H9 (cell line): ENCODE measurements around the gene WFIKKN1. TPM values are rescaled to one million over a fixed set of nuclear protein-coding genes. Genes with fewer than 3 reads are reported as not detected.

Experiments
- DNase-seq: peaks from one replicate; pipeline ENCODE4 v3.0.0-alpha.2; 2017
- H2AFZ ChIP-seq: one replicate; pipeline ENCODE4 v1.6.1; 2013; ENCODE audit warnings: mild to moderate bottlenecking, low read length, control low read depth, moderate library complexity
- H2AK5ac ChIP-seq: 2 replicates; pipeline ENCODE4 v1.6.1; 2013; ENCODE audit warnings: low read length, control low read depth, mixed read lengths; ENCODE audit not compliant: insufficient read length
- H2BK120ac ChIP-seq: one replicate; pipeline ENCODE4 v1.6.1; 2013; ENCODE audit warnings: low read depth, mild to moderate bottlenecking, low read length, control low read depth, inconsistent platforms; ENCODE audit not compliant: poor library complexity, severe bottlenecking
- H2BK12ac ChIP-seq: 2 replicates; pipeline ENCODE4 v1.6.1; 2013; ENCODE audit warnings: low read length, control low read depth, mixed read lengths, low read depth; ENCODE audit not compliant: insufficient read length
- H2BK15ac ChIP-seq: 2 replicates; pipeline ENCODE4 v1.6.1; 2013; ENCODE audit warnings: low read depth, low read length, control low read depth
- H2BK20ac ChIP-seq: one replicate; pipeline ENCODE4 v1.6.1; 2013; ENCODE audit warnings: low read depth, mild to moderate bottlenecking, low read length, control low read depth, inconsistent platforms; ENCODE audit not compliant: poor library complexity, severe bottlenecking
- H2BK5ac ChIP-seq: 2 replicates; pipeline ENCODE4 v1.6.1; 2013; ENCODE audit warnings: low read length, control low read depth, mixed read lengths; ENCODE audit not compliant: insufficient read length
- H3K14ac ChIP-seq: 2 replicates; pipeline ENCODE4 v1.6.1; 2013; ENCODE audit warnings: low read length, control low read depth; ENCODE audit not compliant: insufficient read depth
- H3K18ac ChIP-seq: 2 replicates; pipeline ENCODE4 v1.6.1; 2013; ENCODE audit warnings: low read depth, mild to moderate bottlenecking, mixed read lengths, low read length, control low read depth; ENCODE audit not compliant: insufficient read length
- H3K23ac ChIP-seq: 2 replicates; pipeline ENCODE4 v1.6.1; 2013; ENCODE audit warnings: low read length, control low read depth, mixed read lengths, low read depth; ENCODE audit not compliant: insufficient read length
- H3K23me2 ChIP-seq: 2 replicates; pipeline ENCODE4 v1.6.1; 2013; ENCODE audit warnings: low read depth, mild to moderate bottlenecking, mixed read lengths, low read length, control low read depth; ENCODE audit not compliant: insufficient read length, poor library complexity, severe bottlenecking
- H3K27ac ChIP-seq: 2 replicates; pipeline ENCODE4 v1.5.1; 2013; ENCODE audit warnings: low read length, control low read depth, mixed read lengths, low read depth; ENCODE audit not compliant: insufficient read length
- H3K27me3 ChIP-seq: 2 replicates; pipeline ENCODE4 v1.6.1; 2013; ENCODE audit warnings: low read length, control low read depth, inconsistent platforms; ENCODE audit not compliant: insufficient read depth
- H3K4ac ChIP-seq: 2 replicates; pipeline ENCODE4 v1.6.1; 2013; ENCODE audit warnings: low read depth, mild to moderate bottlenecking, control low read depth, inconsistent platforms, low read length, moderate library complexity
- H3K4me1 ChIP-seq: 2 replicates; pipeline ENCODE4 v1.6.1; 2013; ENCODE audit warnings: low read length, control low read depth, inconsistent platforms; ENCODE audit not compliant: insufficient read depth
- H3K4me2 ChIP-seq: 2 replicates; pipeline ENCODE4 v1.6.1; 2013; ENCODE audit warnings: low read length, control low read depth, mixed read lengths; ENCODE audit not compliant: insufficient read length, insufficient read depth
- H3K56ac ChIP-seq: 2 replicates; pipeline ENCODE4 v1.6.1; 2013; ENCODE audit warnings: low read depth, mild to moderate bottlenecking, mixed read lengths, low read length, control low read depth; ENCODE audit not compliant: insufficient read length
- H3K79me1 ChIP-seq: 2 replicates; pipeline ENCODE4 v1.6.1; 2013; ENCODE audit warnings: low read depth, mild to moderate bottlenecking, moderate library complexity, low read length, control low read depth, inconsistent platforms; ENCODE audit not compliant: insufficient read depth, poor library complexity, severe bottlenecking
- H3K79me2 ChIP-seq: 2 replicates; pipeline ENCODE4 v1.6.1; 2013; ENCODE audit warnings: low read length, control low read depth, inconsistent platforms; ENCODE audit not compliant: insufficient read depth
- H3K9ac ChIP-seq: 2 replicates; pipeline ENCODE4 v1.6.1; 2013; ENCODE audit warnings: low read length, control low read depth, mixed read lengths; ENCODE audit not compliant: insufficient read length; ENCODE audit errors: extremely low read depth
- H3K9me3 ChIP-seq: one replicate; pipeline ENCODE4 v1.6.1; 2013; ENCODE audit warnings: low read depth, low read length, inconsistent platforms; ENCODE audit not compliant: control insufficient read depth
- H3T11ph ChIP-seq: one replicate; pipeline ENCODE4 v1.6.1; 2013; ENCODE audit warnings: mild to moderate bottlenecking, low read length, control low read depth, inconsistent platforms
- H4K20me1 ChIP-seq: one replicate; pipeline ENCODE4 v1.6.1; 2013; ENCODE audit not compliant: control insufficient read depth, insufficient read length, insufficient read depth
- H4K5ac ChIP-seq: 2 replicates; pipeline ENCODE4 v1.6.1; 2013; ENCODE audit warnings: low read depth, mild to moderate bottlenecking, mixed read lengths, low read length, control low read depth; ENCODE audit not compliant: insufficient read length
- H4K8ac ChIP-seq: replicated peaks from 2 replicates; pipeline ENCODE4 v1.6.1; 2013; ENCODE audit warnings: low read length, control low read depth, mixed read lengths, low read depth; ENCODE audit not compliant: insufficient read length
- H4K91ac ChIP-seq: 2 replicates; pipeline ENCODE4 v1.6.1; 2013; ENCODE audit warnings: low read depth, mild to moderate bottlenecking, moderate library complexity, mixed read lengths, low read length, control low read depth; ENCODE audit not compliant: insufficient read length
- H3K27ac Mint-ChIP-seq, 3 experiments: 2 replicates in 2 of 3; 3 replicates in 1 of 3; pipeline ENCODE4 v1.8.0; 2020 to 2021; ENCODE audit warnings: mixed read lengths in 3 of 3, mild to moderate bottlenecking in 1 of 3, moderate library complexity in 1 of 3
- H3K27me3 Mint-ChIP-seq: 2 replicates; pipeline ENCODE4 v1.8.0; 2021; ENCODE audit warnings: low read depth, mild to moderate bottlenecking, moderate library complexity, mixed read lengths
- H3K36me3 Mint-ChIP-seq, 3 experiments: 2 replicates in 2 of 3; 3 replicates in 1 of 3; pipeline ENCODE4 v1.8.0; 2020 to 2021; ENCODE audit warnings: low read depth in 3 of 3, mixed read lengths in 3 of 3; ENCODE audit not compliant: insufficient read depth in 1 of 3
- H3K4me1 Mint-ChIP-seq, 2 experiments: 2 replicates each; pipeline ENCODE4 v1.8.0; 2020; ENCODE audit warnings: mixed read lengths in 2 of 2
- H3K4me3 Mint-ChIP-seq, 2 experiments: 2 replicates in 1 of 2; 3 replicates in 1 of 2; pipeline ENCODE4 v1.8.0; 2020 to 2021; ENCODE audit warnings: mild to moderate bottlenecking in 2 of 2, mixed read lengths in 2 of 2, moderate library complexity in 1 of 2
- H3K9me3 Mint-ChIP-seq, 2 experiments: 2 replicates in 1 of 2; 3 replicates in 1 of 2; pipeline ENCODE4 v1.8.0; 2020; ENCODE audit warnings: mild to moderate bottlenecking in 2 of 2, mixed read lengths in 2 of 2, moderate library complexity in 1 of 2
- WGBS: extraction: QIAGEN DNeasy Blood & Tissue Kit; methylation state at CpG from one replicate; pipeline ENCODE4 v1.1.7; 2013; ENCODE audit warnings: missing lambda C conversion rate, low lambda C conversion rate, mixed read lengths; ENCODE audit not compliant: insufficient read length; ENCODE audit errors: extremely low coverage; 5-methylcytosine and 5-hydroxymethylcytosine counted together
- total RNA-seq: library from RNA; stranded (reverse); gene quantifications from 2 replicates; pipeline ENCODE4 v1.2.1, GENCODE V29; 2021
- TF ChIP-seq, protein P1 (sequence below): fragments of 200-600 bp; sonication (generic); conservative IDR thresholded peaks from 3 replicates; pipeline ENCODE4 v1.8.0; 2021; ENCODE audit warnings: antibody characterized with exemption, mild to moderate bottlenecking

WFIKKN1 gene
- total RNA-seq, 1 experiment from 2014 or later, result 8.3 TPM

DNA sequence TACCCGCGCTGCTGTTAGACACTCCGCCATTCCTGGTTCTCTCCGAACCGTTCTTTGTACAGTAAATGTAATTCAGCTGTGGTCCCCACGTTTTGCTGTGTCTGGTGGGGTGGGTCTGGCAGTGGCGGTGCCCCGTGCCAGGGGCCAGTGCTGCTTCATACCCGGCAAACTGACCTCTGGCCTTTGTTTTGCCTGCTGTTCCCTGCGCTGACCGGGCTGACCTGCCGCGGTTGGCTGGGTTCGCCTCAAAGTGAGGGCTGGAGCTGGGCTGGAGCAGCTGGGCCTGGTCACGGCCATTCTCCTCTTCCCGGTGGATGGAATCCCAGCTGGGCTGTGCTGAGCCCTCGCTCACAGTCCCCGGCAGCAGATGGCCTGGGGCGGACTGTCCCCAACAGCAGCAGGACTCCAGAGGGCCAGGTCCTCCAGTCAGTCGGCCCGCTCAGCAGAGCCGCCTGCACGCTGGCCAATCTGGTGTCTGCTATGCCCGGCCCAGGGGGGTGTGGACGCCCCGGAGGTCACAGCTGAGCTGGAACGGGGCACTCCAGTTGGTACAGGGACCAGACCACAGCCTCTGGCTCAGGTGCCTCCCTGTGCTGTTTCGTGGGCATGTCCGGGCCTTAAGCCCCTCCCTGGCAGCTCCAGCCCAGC, 1.5 kb upstream of the WFIKKN1 start:
- no peak overlapping the region for H4K5ac ChIP-seq
- no peak overlapping the region for H2BK12ac ChIP-seq
- H3K27me3 ChIP-seq, result no peaks in the 10 kb centered on the region
- no peaks in the 10 kb centered on the region for H3K27me3 Mint-ChIP-seq
- H3K27ac Mint-ChIP-seq, result peak overlapping the region in 2 of 3 experiments; percentile 57 to 84; a peak in 4 of 7 replicates
- H4K8ac ChIP-seq, result no peak overlapping the region
- H3K14ac ChIP-seq, result no peak overlapping the region
- H2AK5ac ChIP-seq, result no peak overlapping the region
- no peak overlapping the region for H3K27ac ChIP-seq
- no peak overlapping the region for H2BK120ac ChIP-seq
- no peak overlapping the region for H2BK5ac ChIP-seq
- H3K4ac ChIP-seq, result no peak overlapping the region
- no peaks in the 10 kb centered on the region for H3K79me2 ChIP-seq
- peak overlapping the region in 1 of 2 experiments; percentile 26; a peak in 1 of 5 replicates for H3K4me3 Mint-ChIP-seq
- H2BK15ac ChIP-seq, result no peak overlapping the region
- H3K9me3 ChIP-seq, result no peaks in the 10 kb centered on the region
- no peak overlapping the region for H3T11ph ChIP-seq
- H3K79me1 ChIP-seq, result no peaks in the 10 kb centered on the region
- TF ChIP-seq, protein P1, sequence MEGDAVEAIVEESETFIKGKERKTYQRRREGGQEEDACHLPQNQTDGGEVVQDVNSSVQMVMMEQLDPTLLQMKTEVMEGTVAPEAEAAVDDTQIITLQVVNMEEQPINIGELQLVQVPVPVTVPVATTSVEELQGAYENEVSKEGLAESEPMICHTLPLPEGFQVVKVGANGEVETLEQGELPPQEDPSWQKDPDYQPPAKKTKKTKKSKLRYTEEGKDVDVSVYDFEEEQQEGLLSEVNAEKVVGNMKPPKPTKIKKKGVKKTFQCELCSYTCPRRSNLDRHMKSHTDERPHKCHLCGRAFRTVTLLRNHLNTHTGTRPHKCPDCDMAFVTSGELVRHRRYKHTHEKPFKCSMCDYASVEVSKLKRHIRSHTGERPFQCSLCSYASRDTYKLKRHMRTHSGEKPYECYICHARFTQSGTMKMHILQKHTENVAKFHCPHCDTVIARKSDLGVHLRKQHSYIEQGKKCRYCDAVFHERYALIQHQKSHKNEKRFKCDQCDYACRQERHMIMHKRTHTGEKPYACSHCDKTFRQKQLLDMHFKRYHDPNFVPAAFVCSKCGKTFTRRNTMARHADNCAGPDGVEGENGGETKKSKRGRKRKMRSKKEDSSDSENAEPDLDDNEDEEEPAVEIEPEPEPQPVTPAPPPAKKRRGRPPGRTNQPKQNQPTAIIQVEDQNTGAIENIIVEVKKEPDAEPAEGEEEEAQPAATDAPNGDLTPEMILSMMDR, result no peak
- H3K23me2 ChIP-seq, result peaks cover 8% of the 10 kb centered on the region
- no peak overlapping the region for H4K91ac ChIP-seq
- peaks cover 6 to 34% of the 10 kb centered on the region in 2 experiments; a peak in 3 of 4 replicates for H3K4me1 Mint-ChIP-seq
- H3K9ac ChIP-seq, result no peak overlapping the region
- H3K36me3 Mint-ChIP-seq, result peaks cover 0 to 13% (median 0%) of the 10 kb centered on the region in 3 experiments; a peak in 4 of 7 replicates
- H4K20me1 ChIP-seq, result no peaks in the 10 kb centered on the region
- H3K4me2 ChIP-seq, result no peak overlapping the region
- no peak overlapping the region for H2AFZ ChIP-seq
- no peak overlapping the region for H3K23ac ChIP-seq
- no peak overlapping the region for H2BK20ac ChIP-seq
- H3K4me1 ChIP-seq, result no peaks in the 10 kb centered on the region; the same call in 1 of the 2 replicates
- no peak overlapping the region for H3K56ac ChIP-seq
- no peak for DNase-seq
- H3K18ac ChIP-seq, result no peak overlapping the region
- no CpG with 5 or more reads among the region's 29 CpGs for WGBS
- H3K9me3 Mint-ChIP-seq, result no peaks in the 10 kb centered on the region
